ENCODE results near the gene MAGI2. TPM values are rescaled to one million over a fixed set of nuclear protein-coding genes. Genes with fewer than 3 reads are reported as not detected.
A peak's percentile ranks its signal among the peaks of the same experiment; 100 is the strongest.

MAGI2 gene
- under 1 TPM; 0.10 to 0.16 (median 0.14) TPM for total RNA-seq

DNA sequence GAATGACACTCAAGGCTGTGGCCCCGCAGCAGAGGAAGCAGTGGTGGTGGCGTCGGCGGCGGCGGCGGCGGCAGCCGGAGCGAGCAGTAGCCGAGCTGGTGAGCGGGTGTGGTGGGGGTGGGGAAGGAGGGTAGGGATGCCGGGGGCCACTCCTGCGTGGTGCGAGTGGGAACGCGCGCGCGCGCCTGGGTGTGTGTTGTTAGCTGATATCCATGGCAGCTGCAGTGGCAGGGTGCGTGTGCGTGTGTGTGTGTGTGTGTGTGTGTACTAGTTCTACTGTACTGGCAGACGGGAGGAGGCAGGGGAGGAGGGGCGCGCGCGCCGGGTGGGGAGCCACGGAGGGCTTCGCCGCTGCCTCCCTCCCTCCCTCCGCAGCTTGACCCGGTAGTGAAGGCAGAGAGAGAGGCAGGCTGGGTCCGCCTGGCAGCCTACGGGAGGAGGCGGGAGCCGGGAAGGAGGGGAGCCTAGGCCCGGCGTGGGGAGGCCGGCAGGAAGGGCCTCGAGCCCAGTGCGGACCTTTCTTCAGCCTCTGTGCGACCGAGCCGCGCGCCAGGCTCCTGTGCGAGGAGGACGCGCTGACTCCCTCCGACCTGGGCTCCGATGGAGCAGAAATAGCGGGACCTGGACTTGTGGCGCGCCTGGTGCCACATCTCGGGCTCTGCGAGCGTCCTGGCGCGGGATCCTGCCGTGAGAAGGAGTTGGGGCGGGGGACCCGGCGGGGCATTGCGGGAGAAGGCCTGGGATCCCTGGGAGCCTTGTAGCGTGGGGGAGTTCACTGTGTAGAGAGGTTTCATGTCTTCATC lies at the start of gene MAGI2:
TSS of gene MAGI2 (minus strand) at position 110 of the 803 bp plus-strand sequence. CDS start 347 bp downstream, outside the sequence.
- Mint-ChIP-seq H3K4me1 (ENCODE audit: low read depth) (no peaks in the 10 kb centered on the region), H3K9me3 (peaks cover 8% of the 10 kb centered on the region), H3K36me3 (ENCODE audit: insufficient read depth) (no peaks in the 10 kb centered on the region), H3K4me3 (peak within 1 kb of the TSS; percentile 63), H3K27me3 (ENCODE audit: low read depth) (peaks cover 41% of the 10 kb centered on the region)
- ATAC-seq (peak; percentile 19 to 22), DNase-seq (no peak)

DNA sequence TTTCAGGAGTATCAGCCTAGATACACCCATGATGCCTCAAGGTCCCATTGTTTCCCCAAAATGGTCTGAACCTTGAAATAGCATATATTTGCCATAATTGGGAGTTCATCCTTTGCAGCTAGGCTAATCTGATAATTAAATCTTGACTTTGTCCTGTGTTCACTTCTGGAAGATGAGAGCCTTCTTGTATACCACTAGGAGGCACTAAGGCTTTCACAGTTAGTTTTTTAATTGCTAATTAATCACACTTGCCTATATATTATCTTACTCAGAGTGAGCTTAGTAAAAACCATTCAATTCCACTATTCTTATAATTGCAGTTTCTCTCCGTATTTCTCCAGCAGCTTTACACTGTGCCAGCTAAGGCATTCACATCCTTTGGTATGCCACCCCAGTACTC lies 48.7 kb upstream of the MAGI2 start:
- no peak for ATAC-seq
- Mint-ChIP-seq H3K27me3 (ENCODE audit: low read depth) (no peaks in the 10 kb centered on the region), H3K4me3 (no peak overlapping the region), H3K9me3 (peaks cover 3% of the 10 kb centered on the region), H3K4me1 (ENCODE audit: low read depth) (no peaks in the 10 kb centered on the region), H3K36me3 (ENCODE audit: insufficient read depth) (no peaks in the 10 kb centered on the region)
- DNase-seq = no peak

DNA sequence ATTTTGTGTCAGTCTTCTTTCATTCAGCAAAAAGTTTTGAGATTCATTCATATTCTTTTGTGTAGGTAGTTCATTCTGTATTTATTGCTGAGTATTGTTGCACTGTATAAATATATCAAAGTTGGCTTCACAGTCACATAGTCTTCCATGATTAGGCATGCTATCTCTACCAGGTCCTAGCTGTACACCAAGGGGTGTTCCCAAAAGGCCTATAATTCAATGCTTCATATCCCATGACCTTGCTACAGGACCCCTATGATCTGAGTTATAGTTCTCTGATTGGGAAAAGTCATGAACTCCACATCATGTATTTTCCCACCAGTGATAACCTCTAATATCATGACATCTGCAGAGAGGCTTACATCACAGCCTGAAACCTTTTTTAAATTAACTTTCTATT lies 47.3 kb upstream of the MAGI2 start:
- Mint-ChIP-seq H3K27me3 (ENCODE audit: low read depth) (no peaks in the 10 kb centered on the region), H3K4me3 (no peak overlapping the region), H3K4me1 (ENCODE audit: low read depth) (no peaks in the 10 kb centered on the region), H3K36me3 (ENCODE audit: insufficient read depth) (no peaks in the 10 kb centered on the region), H3K9me3 (peaks cover 3% of the 10 kb centered on the region)
- no peak for DNase-seq
- ATAC-seq = no peak

- Mint-ChIP-seq H3K4me3 (no peak overlapping the region), H3K9me3 (peaks cover 3% of the 10 kb centered on the region), H3K36me3 (ENCODE audit: insufficient read depth) (no peaks in the 10 kb centered on the region), H3K27me3 (ENCODE audit: low read depth) (no peaks in the 10 kb centered on the region), H3K4me1 (ENCODE audit: low read depth) (no peaks in the 10 kb centered on the region)
- ATAC-seq (no peak), DNase-seq (no peak)
These were observed 44.3 kb upstream of the MAGI2 start for GRCh38 chr7:79497728-79498127.

GRCh38 chr7:79495544-79496272 lies 42.2 kb upstream of the MAGI2 start:
- H3K36me3 Mint-ChIP-seq (ENCODE audit: insufficient read depth) = no peaks in the 10 kb centered on the region
- H3K27me3 Mint-ChIP-seq (ENCODE audit: low read depth) = no peaks in the 10 kb centered on the region
- H3K4me3 Mint-ChIP-seq = no peak overlapping the region
- H3K4me1 Mint-ChIP-seq (ENCODE audit: low read depth) = no peaks in the 10 kb centered on the region
- peaks cover 3% of the 10 kb centered on the region for H3K9me3 Mint-ChIP-seq
- ATAC-seq (no peak), DNase-seq (no peak)

DNA sequence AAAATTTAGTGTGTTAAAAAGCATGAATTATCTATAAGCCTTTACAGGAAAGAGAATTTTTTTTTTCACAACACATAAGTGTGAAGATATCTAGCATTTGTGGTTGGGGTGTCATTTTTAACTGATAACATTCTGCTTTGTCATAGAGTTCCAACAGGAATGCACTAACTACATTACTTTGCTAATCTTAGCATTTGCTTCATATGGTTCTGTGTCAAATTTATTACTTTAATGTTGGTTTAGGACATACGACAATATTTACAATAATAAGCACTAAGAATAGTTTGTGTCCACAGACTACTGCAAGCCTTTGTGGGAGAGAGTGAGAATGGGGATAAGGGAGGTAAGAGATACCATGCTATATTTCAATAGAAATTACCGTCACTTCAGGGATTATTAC lies 40.6 kb upstream of the MAGI2 start:
- Mint-ChIP-seq H3K4me3 (no peak overlapping the region), H3K9me3 (peaks cover 3% of the 10 kb centered on the region), H3K4me1 (ENCODE audit: low read depth) (no peaks in the 10 kb centered on the region), H3K27me3 (ENCODE audit: low read depth) (no peaks in the 10 kb centered on the region), H3K36me3 (ENCODE audit: insufficient read depth) (no peaks in the 10 kb centered on the region)
- no peak for ATAC-seq
- DNase-seq = no peak

GRCh38 chr7:79489371-79489770 lies 35.9 kb upstream of the MAGI2 start:
- no peaks in the 10 kb centered on the region for H3K9me3 Mint-ChIP-seq
- no peaks in the 10 kb centered on the region for H3K4me1 Mint-ChIP-seq (ENCODE audit: low read depth)
- H3K36me3 Mint-ChIP-seq (ENCODE audit: insufficient read depth) = no peaks in the 10 kb centered on the region
- no peaks in the 10 kb centered on the region for H3K27me3 Mint-ChIP-seq (ENCODE audit: low read depth)
- no peak overlapping the region for H3K4me3 Mint-ChIP-seq
- DNase-seq = no peak
- ATAC-seq = no peak

DNA sequence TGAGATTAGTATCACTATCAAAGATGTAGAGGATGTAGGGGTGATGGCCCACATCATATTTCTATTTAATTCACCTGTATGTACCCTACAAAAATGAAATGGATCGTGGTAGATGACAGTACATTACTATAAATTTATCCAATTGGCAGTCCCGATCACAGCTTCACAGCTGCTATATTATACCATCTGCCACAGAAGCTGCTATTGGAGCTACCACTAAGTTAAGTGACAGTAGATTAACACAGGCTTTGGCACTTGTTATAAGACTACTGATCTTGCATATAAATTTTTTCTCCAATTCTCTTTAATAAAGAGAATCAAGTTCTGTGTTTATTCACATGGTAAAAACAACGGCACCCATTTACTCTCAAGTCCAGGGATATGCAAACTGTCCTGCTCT lies 24.9 kb upstream of the MAGI2 start:
- no peaks in the 10 kb centered on the region for H3K36me3 Mint-ChIP-seq (ENCODE audit: insufficient read depth)
- ATAC-seq (no peak), DNase-seq (no peak)

GRCh38 chr7:79475455-79475854 lies 22.0 kb upstream of the MAGI2 start:
- Mint-ChIP-seq H3K4me1 (ENCODE audit: low read depth) (no peaks in the 10 kb centered on the region), H3K4me3 (no peak overlapping the region), H3K36me3 (ENCODE audit: insufficient read depth) (no peaks in the 10 kb centered on the region), H3K9me3 (no peaks in the 10 kb centered on the region), H3K27me3 (ENCODE audit: low read depth) (no peaks in the 10 kb centered on the region)
- ATAC-seq (no peak), DNase-seq (no peak)

More for the DNA sequence above, 24.9 kb upstream of the MAGI2 start:
- H3K9me3 Mint-ChIP-seq = no peaks in the 10 kb centered on the region
- no peaks in the 10 kb centered on the region for H3K4me1 Mint-ChIP-seq (ENCODE audit: low read depth)
- no peak overlapping the region for H3K4me3 Mint-ChIP-seq
- no peaks in the 10 kb centered on the region for H3K27me3 Mint-ChIP-seq (ENCODE audit: low read depth)

- ATAC-seq (no peak), DNase-seq (no peak)
- no peak overlapping the region for H3K4me3 Mint-ChIP-seq
- no peaks in the 10 kb centered on the region for H3K9me3 Mint-ChIP-seq
- no peaks in the 10 kb centered on the region for H3K36me3 Mint-ChIP-seq (ENCODE audit: insufficient read depth)
- H3K27me3 Mint-ChIP-seq (ENCODE audit: low read depth) = no peaks in the 10 kb centered on the region
- H3K4me1 Mint-ChIP-seq (ENCODE audit: low read depth) = no peaks in the 10 kb centered on the region
These were observed 18.2 kb upstream of the MAGI2 start for GRCh38 chr7:79471699-79472098.

GRCh38 chr7:79471283-79471682 lies 17.8 kb upstream of the MAGI2 start:
- no peaks in the 10 kb centered on the region for H3K36me3 Mint-ChIP-seq (ENCODE audit: insufficient read depth)
- H3K9me3 Mint-ChIP-seq = no peaks in the 10 kb centered on the region
- no peak for ATAC-seq
- H3K4me3 Mint-ChIP-seq = no peak overlapping the region
- DNase-seq = no peak
- H3K4me1 Mint-ChIP-seq (ENCODE audit: low read depth) = no peaks in the 10 kb centered on the region
- no peaks in the 10 kb centered on the region for H3K27me3 Mint-ChIP-seq (ENCODE audit: low read depth)

DNA sequence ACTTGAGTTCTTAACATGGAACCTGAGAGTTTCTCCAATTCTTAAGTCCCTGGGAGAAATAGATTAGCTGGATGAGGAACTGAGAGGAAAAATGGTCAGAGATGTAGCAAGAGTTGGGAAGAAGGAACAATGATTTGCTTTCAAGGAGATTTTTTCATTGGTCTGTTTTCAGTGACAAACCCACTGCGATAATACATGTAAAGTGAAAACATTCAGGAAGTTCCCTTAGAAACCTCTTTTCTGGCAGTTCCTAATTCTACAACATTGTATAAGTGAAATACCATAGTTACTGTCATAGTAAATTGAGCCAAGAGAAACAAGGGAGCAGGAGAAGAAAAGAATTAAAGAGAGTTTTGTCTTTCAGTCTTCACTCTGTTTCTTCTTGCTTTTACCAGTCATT lies 12.1 kb upstream of the MAGI2 start:
- no peak for ATAC-seq
- no peaks in the 10 kb centered on the region for H3K9me3 Mint-ChIP-seq
- no peaks in the 10 kb centered on the region for H3K27me3 Mint-ChIP-seq (ENCODE audit: low read depth)
- no peak for DNase-seq
- H3K4me3 Mint-ChIP-seq = no peak overlapping the region
- H3K4me1 Mint-ChIP-seq (ENCODE audit: low read depth) = no peaks in the 10 kb centered on the region
- no peaks in the 10 kb centered on the region for H3K36me3 Mint-ChIP-seq (ENCODE audit: insufficient read depth)

DNA sequence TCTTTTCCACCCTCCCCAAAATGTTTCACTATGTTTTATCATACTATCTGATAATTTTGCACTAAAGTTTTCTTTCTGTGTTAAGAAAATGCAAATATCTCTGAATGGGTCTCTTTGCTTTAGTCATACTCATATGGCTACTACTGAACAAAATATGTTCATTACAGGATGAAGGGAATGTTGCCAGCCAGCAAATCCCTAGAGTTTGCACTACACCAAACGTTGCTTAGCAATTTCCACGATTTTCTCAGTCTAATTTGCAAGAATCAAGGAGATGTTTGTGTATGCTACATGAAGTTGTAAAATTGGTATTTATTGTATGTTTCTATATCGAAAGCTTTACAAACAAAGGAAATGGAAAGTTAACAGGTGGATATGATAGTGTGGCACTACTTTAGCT lies 10.6 kb upstream of the MAGI2 start:
- Mint-ChIP-seq H3K4me1 (ENCODE audit: low read depth) (no peaks in the 10 kb centered on the region), H3K36me3 (ENCODE audit: insufficient read depth) (no peaks in the 10 kb centered on the region), H3K4me3 (no peak overlapping the region), H3K9me3 (no peaks in the 10 kb centered on the region), H3K27me3 (ENCODE audit: low read depth) (no peaks in the 10 kb centered on the region)
- ATAC-seq = no peak
- DNase-seq = no peak

GRCh38 chr7:79462390-79462789 lies 8.9 kb upstream of the MAGI2 start:
- Mint-ChIP-seq H3K27me3 (ENCODE audit: low read depth) (no peaks in the 10 kb centered on the region), H3K36me3 (ENCODE audit: insufficient read depth) (no peaks in the 10 kb centered on the region), H3K4me3 (no peak overlapping the region), H3K4me1 (ENCODE audit: low read depth) (no peaks in the 10 kb centered on the region), H3K9me3 (no peaks in the 10 kb centered on the region)
- DNase-seq (no peak), ATAC-seq (no peak)

DNA sequence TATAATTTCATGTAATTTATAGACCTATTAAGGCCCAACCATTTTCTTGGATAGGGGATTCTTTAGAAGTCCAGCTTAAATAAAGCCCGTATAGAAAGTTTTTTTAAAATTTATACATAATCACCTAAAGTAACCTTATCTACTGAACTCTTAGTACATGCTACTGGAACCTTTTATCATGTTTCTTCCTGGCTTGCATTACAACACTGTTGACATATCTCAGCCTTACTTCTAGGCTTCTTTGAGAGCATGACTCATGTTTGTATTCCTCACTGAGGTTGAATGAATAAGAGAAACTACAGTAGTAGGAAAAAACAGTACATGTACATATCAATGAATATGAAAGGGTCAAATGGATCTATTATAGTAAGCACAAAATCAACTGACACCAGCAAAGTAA lies 8.2 kb upstream of the MAGI2 start:
- Mint-ChIP-seq H3K36me3 (ENCODE audit: insufficient read depth) (no peaks in the 10 kb centered on the region), H3K27me3 (ENCODE audit: low read depth) (no peaks in the 10 kb centered on the region), H3K4me3 (no peak overlapping the region), H3K4me1 (ENCODE audit: low read depth) (no peaks in the 10 kb centered on the region), H3K9me3 (no peaks in the 10 kb centered on the region)
- DNase-seq (no peak), ATAC-seq (no peak)
